Left ventricle myocardium inferior (tissue), 1 donor: Measurements from ENCODE around the gene FTCDNL1. TPM values are rescaled to one million over a fixed set of nuclear protein-coding genes. Genes with fewer than 3 reads are reported as not detected.

Experiments
- DNase-seq: peaks from one replicate; pipeline ENCODE4 v3.0.0-alpha.2; 2020
- H3K27ac ChIP-seq: fragments of 200-600 bp; replicated peaks from 2 replicates; pipeline ENCODE4 v1.8.0; 2021
- H3K27me3 ChIP-seq: fragments of 200-600 bp; 2 replicates; pipeline ENCODE4 v1.8.0; 2021; ENCODE audit warnings: low read depth
- H3K36me3 ChIP-seq: fragments of 200-600 bp; 2 replicates; pipeline ENCODE4 v1.8.0; 2021
- H3K4me1 ChIP-seq: fragments of 200-600 bp; 2 replicates; pipeline ENCODE4 v1.8.0; 2021
- H3K4me3 ChIP-seq: fragments of 200-600 bp; 2 replicates; pipeline ENCODE4 v1.8.0; 2021; ENCODE audit warnings: mild to moderate bottlenecking, moderate library complexity
- H3K9me3 ChIP-seq: fragments of 200-600 bp; replicated peaks from 2 replicates; pipeline ENCODE4 v1.8.0; 2021
- intact Hi-C: fragments of 100-400 bp; cut with micrococcal nuclease; formaldehyde crosslinking; loops from one replicate; pipeline ENCODE4 v1.11.0; 2022
- total RNA-seq: library from RNA; stranded (reverse); fragmentation: NEBNext Ultra II Directional; extraction: Animal tissue kit (Norgen Biotek cat#: 25700); gene quantifications from one replicate; pipeline ENCODE4 v1.2.1, GENCODE V29; 2021
- TF ChIP-seq, protein P1 (sequence below): fragments of 200-600 bp; IDR thresholded peaks from 2 replicates; pipeline ENCODE4 v1.8.0; 2021; ENCODE audit warnings: antibody characterized with exemption, mild to moderate bottlenecking, borderline replicate concordance
- donor health status: DM: no; HTN: yes; CAD: no; lungs with severe emphysema.

The FTCDNL1 gene
- total RNA-seq, 1 donor from 2014 or later = 2.7 TPM

DNA sequence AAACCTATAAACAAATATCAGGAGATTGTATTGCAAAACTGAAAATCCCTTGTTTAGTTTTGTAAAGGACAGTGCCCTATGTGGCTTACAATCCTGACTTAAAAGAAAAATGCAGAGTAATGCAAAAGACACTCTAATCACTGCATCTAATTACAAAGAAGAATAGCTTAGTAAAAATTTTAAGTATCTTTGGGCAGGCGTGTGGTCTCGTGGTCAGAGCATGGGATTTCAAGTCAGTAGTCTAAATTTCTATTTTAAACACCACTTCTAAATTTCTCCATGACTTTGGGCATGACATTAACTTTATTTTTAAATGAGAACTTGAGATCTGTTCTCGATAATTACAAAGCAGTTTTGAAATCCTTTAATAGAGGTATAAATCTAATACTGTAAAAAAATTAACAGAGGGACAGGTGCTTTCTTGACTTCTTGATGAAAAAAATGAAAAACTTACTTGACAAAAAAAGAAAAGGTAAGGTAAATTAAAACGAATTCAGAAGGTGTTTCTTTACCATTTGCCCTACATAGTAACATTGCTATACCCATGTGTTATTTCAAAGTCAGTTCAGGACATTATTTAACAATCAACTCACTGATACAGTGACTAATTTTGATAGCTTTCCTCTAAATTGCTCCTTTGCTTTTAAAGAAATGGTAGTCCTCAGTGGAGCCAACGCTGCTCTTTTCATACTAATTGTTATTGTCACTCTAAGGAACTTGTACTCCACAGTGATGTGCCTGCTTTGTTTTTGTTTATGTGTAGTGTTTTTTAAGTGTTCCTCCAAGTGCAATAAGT lies 17.6 kb upstream of the FTCDNL1 start:
- Histone ChIP-seq H3K4me1 (no peaks in the 10 kb centered on the region), H3K27me3 (no peaks in the 10 kb centered on the region), H3K9me3 (no peaks in the 10 kb centered on the region), H3K36me3 (no peaks in the 10 kb centered on the region), H3K27ac (no peak overlapping the region), H3K4me3 (no peak overlapping the region)
- TF ChIP-seq, protein P1, sequence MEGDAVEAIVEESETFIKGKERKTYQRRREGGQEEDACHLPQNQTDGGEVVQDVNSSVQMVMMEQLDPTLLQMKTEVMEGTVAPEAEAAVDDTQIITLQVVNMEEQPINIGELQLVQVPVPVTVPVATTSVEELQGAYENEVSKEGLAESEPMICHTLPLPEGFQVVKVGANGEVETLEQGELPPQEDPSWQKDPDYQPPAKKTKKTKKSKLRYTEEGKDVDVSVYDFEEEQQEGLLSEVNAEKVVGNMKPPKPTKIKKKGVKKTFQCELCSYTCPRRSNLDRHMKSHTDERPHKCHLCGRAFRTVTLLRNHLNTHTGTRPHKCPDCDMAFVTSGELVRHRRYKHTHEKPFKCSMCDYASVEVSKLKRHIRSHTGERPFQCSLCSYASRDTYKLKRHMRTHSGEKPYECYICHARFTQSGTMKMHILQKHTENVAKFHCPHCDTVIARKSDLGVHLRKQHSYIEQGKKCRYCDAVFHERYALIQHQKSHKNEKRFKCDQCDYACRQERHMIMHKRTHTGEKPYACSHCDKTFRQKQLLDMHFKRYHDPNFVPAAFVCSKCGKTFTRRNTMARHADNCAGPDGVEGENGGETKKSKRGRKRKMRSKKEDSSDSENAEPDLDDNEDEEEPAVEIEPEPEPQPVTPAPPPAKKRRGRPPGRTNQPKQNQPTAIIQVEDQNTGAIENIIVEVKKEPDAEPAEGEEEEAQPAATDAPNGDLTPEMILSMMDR = no peak
- DNase-seq = no peak
- intact Hi-C loops = no loop called here

GRCh38 chr2:199865905-199866304 lies 14.9 kb upstream of the FTCDNL1 start:
- no peaks in the 10 kb centered on the region for H3K36me3 ChIP-seq
- no peaks in the 10 kb centered on the region for H3K9me3 ChIP-seq
- H3K4me1 ChIP-seq = no peaks in the 10 kb centered on the region
- intact Hi-C loops = no loop called here
- no peak overlapping the region for H3K27ac ChIP-seq
- no peak overlapping the region for H3K4me3 ChIP-seq
- TF ChIP-seq, protein P1 = no peak
- DNase-seq = no peak
- H3K27me3 ChIP-seq = no peaks in the 10 kb centered on the region

DNA sequence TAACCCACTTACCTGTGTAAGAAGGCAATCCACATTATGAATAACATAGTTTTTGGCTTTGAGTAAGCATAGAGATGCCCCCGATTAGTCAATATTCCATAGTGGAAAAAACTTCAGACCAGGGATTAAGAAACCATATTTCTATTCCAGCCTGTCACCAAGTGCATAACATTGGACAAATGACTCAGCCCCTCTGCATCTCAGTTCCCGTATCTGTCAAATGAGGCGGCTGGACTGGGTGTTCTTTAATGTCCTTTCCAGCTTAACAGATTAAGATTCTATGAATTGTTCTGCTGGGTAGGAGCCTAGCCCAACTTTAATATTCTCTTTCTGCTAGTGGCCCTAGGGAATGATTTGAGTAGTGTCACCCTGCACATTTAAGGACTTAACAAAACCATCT lies 11.8 kb upstream of the FTCDNL1 start:
- H3K36me3 ChIP-seq = no peaks in the 10 kb centered on the region
- intact Hi-C loops = no loop called here
- H3K9me3 ChIP-seq = no peaks in the 10 kb centered on the region
- DNase-seq = no peak
- H3K27ac ChIP-seq = no peak overlapping the region
- TF ChIP-seq, protein P1 = no peak
- no peaks in the 10 kb centered on the region for H3K4me1 ChIP-seq
- H3K4me3 ChIP-seq = no peak overlapping the region
- peaks cover 12% of the 10 kb centered on the region for H3K27me3 ChIP-seq

DNA sequence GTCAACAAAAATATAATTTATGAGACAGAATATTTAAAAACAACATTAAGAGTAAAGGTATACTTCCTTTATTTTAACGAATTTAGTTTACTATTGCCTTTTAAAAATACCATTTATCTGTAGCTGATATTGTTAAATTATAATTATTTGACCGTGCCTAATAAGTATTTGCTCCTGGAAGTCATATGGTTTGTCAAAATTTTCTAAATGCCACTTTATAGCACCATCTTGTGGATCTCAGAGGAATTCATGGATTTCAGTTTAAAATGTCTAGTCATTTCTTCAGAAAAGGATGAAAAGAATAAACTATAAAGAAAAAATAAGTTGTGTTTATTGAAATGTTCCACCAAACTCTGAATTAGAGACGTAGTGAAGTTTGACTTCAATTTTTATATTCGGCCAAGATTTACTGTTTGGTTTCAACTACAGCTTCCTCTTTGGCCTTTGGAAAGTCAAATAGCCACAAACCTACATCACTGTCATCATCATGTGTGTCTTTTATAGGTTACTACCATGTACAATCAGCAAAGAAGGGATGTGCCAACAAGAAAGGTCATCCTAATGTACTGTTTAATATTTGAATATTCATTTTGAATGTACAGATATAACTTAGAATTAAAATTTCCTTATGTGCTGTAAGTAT lies 10.3 kb upstream of the FTCDNL1 start:
- intact Hi-C loops = no loop called here
- no peak for DNase-seq
- TF ChIP-seq, protein P1 = peak; percentile 61
- H3K4me1 ChIP-seq = no peaks in the 10 kb centered on the region
- no peaks in the 10 kb centered on the region for H3K36me3 ChIP-seq
- no peaks in the 10 kb centered on the region for H3K9me3 ChIP-seq
- H3K27ac ChIP-seq = no peak overlapping the region
- H3K27me3 ChIP-seq = peaks cover 21% of the 10 kb centered on the region
- H3K4me3 ChIP-seq = no peak overlapping the region

DNA sequence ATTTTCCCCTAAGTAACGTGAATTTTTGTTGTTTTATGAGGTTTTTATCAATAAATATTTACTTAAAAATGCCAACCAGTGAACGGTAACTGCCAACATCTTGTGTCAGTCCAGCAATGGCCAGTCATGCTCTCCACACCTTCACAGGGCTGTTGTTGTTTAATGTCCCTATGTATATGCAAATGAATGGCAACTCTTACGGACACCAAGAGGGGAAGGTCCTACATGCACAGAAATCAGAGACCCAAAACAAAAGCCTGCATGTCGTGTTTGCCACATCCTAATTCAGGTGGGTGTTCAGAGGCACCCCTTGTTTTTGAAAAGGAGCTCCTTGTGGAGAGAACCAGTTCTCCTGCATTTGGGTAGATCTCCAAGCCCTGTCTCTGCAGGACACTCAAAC lies 4.8 kb upstream of the FTCDNL1 start:
- Histone ChIP-seq H3K4me3 (no peak overlapping the region), H3K27ac (no peak overlapping the region), H3K4me1 (peaks cover 4% of the 10 kb centered on the region), H3K36me3 (no peaks in the 10 kb centered on the region), H3K9me3 (no peaks in the 10 kb centered on the region), H3K27me3 (peaks cover 37% of the 10 kb centered on the region)
- TF ChIP-seq, protein P1 = no peak
- intact Hi-C loops = no loop called here
- DNase-seq = no peak
